SK-N-SH (cell line): ENCODE results near the gene TTC6.

Source experiments
- JUND ChIP-seq: IDR thresholded peaks from 2 replicates; pipeline ENCODE4 v1.4.0; 2012
- MAX ChIP-seq: IDR thresholded peaks from 2 replicates; pipeline ENCODE4 v1.4.0; 2012; ENCODE audit warnings: low read depth
- POLR2AphosphoS5 ChIP-seq: IDR thresholded peaks from 2 replicates; pipeline ENCODE4 v1.6.1; 2012; ENCODE audit warnings: low read depth, low read length
- RAD21 ChIP-seq: IDR thresholded peaks from 2 replicates; pipeline ENCODE4 v1.6.1; 2012; ENCODE audit warnings: mild to moderate bottlenecking, low read length
- SIN3A ChIP-seq: IDR thresholded peaks from 2 replicates; pipeline ENCODE4 v1.6.1; 2012; ENCODE audit warnings: low read depth, mild to moderate bottlenecking, low read length, moderate library complexity, borderline replicate concordance
- ZBTB33 ChIP-seq: IDR thresholded peaks from 2 replicates; pipeline ENCODE4 v1.4.0; 2012; ENCODE audit warnings: low read depth, borderline replicate concordance
- TF ChIP-seq, protein P1 (sequence below): fragments of 200-600 bp; sonication (generic); IDR thresholded peaks from 2 replicates; pipeline ENCODE4 v1.6.1; 2017; ENCODE audit warnings: antibody characterized with exemption, mild to moderate bottlenecking, moderate library complexity

GRCh38 chr14:37584211-37585100 lies 11.0 kb upstream of the TTC6 start:
- TF ChIP-seq, protein P1, sequence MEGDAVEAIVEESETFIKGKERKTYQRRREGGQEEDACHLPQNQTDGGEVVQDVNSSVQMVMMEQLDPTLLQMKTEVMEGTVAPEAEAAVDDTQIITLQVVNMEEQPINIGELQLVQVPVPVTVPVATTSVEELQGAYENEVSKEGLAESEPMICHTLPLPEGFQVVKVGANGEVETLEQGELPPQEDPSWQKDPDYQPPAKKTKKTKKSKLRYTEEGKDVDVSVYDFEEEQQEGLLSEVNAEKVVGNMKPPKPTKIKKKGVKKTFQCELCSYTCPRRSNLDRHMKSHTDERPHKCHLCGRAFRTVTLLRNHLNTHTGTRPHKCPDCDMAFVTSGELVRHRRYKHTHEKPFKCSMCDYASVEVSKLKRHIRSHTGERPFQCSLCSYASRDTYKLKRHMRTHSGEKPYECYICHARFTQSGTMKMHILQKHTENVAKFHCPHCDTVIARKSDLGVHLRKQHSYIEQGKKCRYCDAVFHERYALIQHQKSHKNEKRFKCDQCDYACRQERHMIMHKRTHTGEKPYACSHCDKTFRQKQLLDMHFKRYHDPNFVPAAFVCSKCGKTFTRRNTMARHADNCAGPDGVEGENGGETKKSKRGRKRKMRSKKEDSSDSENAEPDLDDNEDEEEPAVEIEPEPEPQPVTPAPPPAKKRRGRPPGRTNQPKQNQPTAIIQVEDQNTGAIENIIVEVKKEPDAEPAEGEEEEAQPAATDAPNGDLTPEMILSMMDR: no peak
- TF ChIP-seq RAD21: no peak
- no peak for TF ChIP-seq MAX
- TF ChIP-seq ZBTB33: no peak
- TF ChIP-seq POLR2AphosphoS5: no peak
- no peak for TF ChIP-seq JUND
- TF ChIP-seq SIN3A: no peak
